COLO829 (cell line): ENCODE data around the gene GLI1.
"Not testable (repeated sequence)": the region's sequence is repeated elsewhere in the genome, so short reads cannot be mapped to it uniquely, and the experiment has no call there.

Source experiments
- DNase-seq: peaks from one replicate; pipeline ENCODE4 v3.0.0; 2012; ENCODE audit warnings: low spot score

The GLI1 gene

DNA sequence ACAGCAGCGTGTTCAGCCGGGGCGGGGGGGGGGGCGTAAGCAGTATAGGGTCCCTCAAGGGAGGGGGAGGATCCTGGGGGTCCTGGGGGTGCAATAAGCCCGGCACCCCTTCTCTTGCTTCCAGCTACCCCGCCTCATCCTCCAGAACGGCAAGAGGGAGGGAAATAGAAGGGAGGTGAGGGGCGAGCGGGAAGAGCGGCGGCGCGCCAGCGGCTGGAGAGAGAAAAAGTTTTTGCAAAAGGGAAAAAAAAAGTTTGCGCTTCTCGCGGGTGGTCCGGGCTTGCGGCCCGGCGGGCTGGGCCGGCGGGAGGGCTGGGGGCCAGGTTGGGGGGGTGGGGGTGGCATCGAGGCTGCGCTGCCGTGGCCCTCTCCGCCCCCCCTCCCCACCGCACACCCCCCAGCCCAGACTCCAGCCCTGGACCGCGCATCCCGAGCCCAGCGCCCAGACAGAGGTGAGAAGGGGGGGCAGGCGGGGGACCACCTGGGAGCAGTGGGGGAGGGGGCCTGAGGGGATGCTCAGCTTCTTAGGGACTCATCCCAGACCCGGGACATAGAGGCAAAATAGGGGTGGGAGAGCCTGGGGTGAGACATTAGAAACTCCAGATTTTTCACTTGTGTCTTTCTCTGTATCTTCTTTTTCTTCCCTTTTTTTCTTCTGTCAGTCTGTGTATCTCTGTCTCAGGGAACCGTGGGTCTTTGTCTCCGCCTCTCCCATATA, at the start of gene GLI1:
Gene GLI1 (plus strand): TSS at position 36 of the 718 bp plus-strand sequence. CDS start 3,907 bp downstream, outside the sequence.
- no peak for DNase-seq

- DNase-seq = no peak
These were observed 49.1 kb upstream of the GLI1 start for GRCh38 chr12:57410534-57410933.

- DNase-seq = not testable (repeated sequence)
These were observed 45.4 kb upstream of the GLI1 start for GRCh38 chr12:57414160-57414559.

DNA sequence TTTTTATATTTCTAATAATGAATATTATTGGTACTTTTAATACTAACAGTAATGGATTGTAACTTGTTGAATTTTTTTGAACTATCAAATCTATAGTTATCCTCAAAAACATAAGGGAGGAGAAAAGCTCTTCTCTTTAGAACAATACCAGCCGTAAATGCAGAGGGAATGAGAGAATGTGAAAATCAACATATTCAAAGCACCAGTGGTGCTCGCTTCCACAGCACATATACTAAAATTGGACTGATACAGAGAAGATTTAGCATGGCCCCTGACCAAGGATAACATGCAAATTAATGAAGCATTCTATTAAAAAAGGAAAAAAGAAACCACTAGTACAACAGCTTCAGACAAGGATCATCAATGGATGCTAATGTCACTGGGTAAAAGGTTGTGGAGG, 44.5 kb upstream of the GLI1 start:
- DNase-seq = no peak

- no peak for DNase-seq
These were observed 43.3 kb upstream of the GLI1 start for GRCh38 chr12:57416039-57416996.

DNA sequence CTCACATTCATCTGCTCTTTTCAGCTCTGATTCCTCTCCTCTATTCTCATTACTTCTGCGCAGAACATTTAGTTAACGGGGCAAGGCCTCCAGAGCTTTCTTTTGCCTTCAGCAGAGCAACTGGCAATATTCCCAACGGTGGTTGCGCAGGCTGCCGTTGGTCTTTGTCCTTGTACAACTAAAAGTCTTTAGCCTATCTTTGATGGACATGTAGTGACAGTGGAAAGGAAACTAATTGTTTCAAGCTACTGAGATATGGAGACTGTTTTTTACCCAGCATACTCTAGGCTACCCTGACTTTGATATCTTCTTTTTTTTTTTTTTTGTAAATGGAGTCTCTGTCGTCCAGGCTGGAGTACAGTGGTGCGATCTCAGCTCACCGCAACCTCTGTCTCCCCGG, 41.3 kb upstream of the GLI1 start:
- DNase-seq = no peak

GRCh38 chr12:57419495-57419894, 40.1 kb upstream of the GLI1 start:
- DNase-seq = no peak

- DNase-seq = no peak
These were observed 39.1 kb upstream of the GLI1 start for GRCh38 chr12:57420482-57420881.

DNA sequence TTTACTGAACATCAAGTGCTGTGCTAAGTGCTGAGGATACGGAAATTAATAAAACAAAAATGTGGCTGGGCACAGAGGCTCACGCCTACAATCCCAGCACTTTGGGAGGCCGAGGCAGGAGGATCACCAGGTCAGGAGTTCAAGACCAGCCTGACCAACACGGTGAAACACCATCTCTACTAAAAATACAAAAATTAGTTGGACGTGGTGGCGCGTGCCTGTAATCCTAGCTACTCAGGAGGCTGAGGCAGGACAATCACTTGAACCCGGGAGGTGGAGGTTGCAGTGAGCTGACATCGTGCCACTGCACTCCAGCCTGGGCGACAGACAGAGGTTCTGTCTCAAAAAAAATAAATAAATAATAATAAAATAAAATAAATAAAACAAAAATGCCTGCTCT, 32.6 kb upstream of the GLI1 start:
- not testable (repeated sequence) for DNase-seq

DNA sequence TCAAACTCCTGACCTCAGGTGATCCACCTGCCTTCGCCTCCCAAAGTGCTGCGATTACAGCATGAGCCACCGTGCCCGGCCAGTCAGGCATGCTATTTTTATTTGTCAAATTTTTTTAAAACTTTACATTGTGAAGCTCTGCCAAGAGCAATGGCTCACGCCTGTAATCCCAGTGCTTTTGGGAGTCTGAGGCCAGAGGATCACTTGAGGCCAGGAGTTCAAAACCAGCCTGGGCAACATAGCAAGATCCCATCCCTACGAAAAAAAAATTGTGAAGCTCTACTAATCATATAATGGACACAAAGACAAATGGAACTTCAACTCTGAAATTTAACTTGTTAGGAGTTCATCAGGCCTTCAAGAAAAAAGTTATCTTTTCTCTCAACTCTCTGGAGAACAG, 30.6 kb upstream of the GLI1 start:
- DNase-seq = no peak

GRCh38 chr12:57429473-57430111, 30.0 kb upstream of the GLI1 start:
- no peak for DNase-seq

DNA sequence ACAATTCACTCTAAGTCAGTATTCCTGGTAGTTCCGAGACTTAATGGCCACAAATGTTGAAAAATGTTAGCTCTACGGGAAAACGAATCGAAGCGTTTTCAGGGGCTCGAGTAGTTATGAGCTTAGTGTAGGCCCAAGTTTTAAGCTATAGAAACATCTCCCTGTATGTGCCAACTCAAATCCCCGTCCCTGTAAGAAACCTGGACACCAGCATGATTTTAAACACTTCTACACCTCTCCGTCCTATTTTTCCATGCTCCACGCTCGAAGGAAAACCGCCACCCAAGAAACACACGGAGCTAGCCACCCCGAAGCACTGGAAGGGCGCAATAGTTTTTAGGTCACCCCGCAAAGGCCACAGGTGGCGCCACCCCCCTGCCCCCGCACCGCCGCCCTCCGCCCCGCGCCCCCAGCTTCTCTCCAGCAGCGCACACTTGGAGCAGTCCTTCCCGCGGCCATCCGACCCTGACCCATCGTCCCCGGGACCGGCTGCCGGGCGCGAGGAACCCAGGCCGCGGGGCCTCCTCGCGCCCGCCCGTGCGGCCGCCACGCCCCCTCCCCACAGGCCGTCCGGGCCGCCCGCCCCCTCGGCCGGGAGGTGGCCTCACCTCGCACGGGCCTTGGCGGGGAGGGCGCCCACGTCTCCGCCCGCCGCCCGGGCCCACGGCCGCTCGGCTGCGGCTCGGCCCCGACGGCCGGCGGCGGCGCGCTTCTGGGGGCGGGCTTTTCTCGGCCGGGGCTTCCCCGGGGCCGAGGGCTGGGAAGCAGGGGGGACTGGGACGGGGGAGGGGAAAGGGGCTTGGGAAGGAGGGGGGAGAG, 29.3 kb upstream of the GLI1 start:
- peak; percentile 22 for DNase-seq

- DNase-seq = peak; percentile 98
These were observed 28.5 kb upstream of the GLI1 start, which contains the start of gene R3HDM2 for GRCh38 chr12:57430931-57431566. Gene R3HDM2 (minus strand): TSS chr12:57431043. CDS start chr12:57310428, 120,615 bp downstream.

- no peak for DNase-seq
These were observed 27.9 kb upstream of the GLI1 start for GRCh38 chr12:57431654-57432188.

DNA sequence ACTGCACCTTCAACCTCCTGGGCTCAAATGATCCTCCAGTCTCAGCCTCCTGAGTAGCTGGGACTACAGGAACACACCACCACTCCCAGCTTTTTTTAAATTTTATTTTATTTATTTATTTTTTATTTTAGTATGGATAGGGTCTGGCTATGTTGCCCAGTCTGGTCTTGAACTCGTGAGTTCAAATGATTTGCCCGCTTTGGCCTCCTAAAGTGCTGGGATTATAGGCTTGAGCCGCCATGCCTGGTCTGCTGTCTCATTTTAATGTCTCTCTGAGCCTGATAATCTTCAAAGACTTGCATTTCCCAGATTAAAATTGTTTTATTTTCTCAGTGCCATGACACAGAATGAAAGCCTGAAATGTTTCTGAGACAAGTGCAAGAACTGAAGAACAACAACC, 26.2 kb upstream of the GLI1 start:
- DNase-seq = no peak

DNA sequence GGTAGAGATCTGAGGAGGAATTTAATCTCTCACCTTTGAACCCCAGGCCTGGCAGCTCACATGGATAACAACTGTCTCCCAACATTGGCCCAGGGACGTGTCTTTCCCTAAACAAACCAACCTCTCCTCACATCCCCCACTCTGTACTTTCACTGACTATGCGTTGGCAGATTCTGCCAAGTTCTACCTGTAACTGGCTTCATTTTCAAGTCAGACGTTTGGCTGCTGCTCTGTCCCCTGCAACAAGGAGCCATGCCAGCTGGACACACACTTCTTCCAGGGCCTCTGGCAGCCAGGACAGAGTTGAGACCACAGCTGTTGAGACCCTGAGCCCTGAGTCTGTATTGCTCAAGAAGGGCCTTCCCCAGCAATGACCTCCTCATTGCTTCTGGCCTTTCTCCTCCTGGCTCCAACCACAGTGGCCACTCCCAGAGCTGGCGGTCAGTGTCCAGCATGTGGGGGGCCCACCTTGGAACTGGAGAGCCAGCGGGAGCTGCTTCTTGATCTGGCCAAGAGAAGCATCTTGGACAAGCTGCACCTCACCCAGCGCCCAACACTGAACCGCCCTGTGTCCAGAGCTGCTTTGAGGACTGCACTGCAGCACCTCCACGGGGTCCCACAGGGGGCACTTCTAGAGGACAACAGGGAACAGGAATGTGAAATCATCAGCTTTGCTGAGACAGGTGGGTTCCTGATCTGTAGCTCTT, 24.9 kb upstream of the GLI1 start, which contains the start of gene INHBC:
Gene INHBC (plus strand): TSS at position 268 of the 707 bp plus-strand sequence. CDS start 103 bp downstream, at position 371.
- no peak for DNase-seq

- DNase-seq = no peak
These were observed 24.3 kb upstream of the GLI1 start for GRCh38 chr12:57435293-57435692.

GRCh38 chr12:57438400-57438799, 21.2 kb upstream of the GLI1 start:
- DNase-seq = no peak

DNA sequence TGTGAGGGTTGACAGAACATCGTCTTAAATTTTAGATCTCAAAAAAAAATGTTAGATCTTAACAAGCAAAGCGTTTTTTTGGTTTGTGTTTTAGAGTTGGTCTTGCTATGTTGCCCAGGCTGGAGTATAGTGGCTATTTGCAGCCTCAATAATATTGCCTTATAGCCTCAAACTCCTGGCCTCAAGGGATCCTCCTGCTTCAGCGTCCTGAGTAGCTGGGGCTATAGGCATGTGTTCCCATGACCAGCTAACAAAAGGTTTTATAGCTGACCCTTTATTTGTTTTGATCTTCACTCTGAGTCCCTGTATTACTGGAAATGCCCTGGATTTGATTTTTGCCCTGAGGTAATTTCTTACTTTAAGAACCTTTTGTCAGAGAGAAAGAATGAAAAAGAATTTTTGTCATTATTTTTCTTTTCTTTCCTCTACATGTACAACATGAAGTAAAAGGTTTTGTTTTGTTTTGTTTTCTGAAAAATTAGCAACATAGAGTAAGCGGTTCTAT, 19.8 kb upstream of the GLI1 start:
- DNase-seq = no peak

DNA sequence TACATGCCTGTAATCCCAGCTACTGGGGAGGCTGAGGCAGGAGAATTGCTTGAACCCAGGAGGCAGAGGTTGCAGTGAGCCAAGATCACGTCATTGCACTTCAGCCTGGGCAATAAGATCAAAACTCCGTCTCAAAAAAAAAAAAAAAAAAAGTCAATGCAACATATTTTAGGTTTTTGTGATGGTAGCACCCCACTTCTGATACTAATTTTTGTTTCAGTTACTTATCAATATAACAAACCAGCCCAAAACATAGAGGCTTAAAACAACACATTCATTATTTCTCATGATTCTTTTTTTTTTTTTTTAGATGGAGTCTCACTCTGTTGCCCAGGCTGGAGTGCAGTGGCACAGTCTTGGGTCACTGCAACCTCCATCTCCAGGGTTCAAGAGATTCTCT, 18.2 kb upstream of the GLI1 start:
- not testable (repeated sequence) for DNase-seq
